SK-N-SH treated with all-trans-retinoic acid at 6 μM for 48 hours (cell line): Measurements from ENCODE around the gene ZNF69.
"Not testable (repeated sequence)": the region's sequence is repeated elsewhere in the genome, so short reads cannot be mapped to it uniquely, and the experiment has no call there.

Experiments
- ATAC-seq: fragments of 200-7000 bp; cut with Tn5 transposase; 3 replicates; pipeline ENCODE4 v1.9.1; 2020; ENCODE audit warnings: mild to moderate bottlenecking, moderate library complexity
- ARNTL ChIP-seq: fragments of 450-650 bp; formaldehyde crosslinking; IDR thresholded peaks from 2 replicates; pipeline ENCODE4 v1.5.0; 2020; ENCODE audit warnings: low read depth, mild to moderate bottlenecking, moderate library complexity, borderline replicate concordance
- BACH2 ChIP-seq: fragments of 250-450 bp; sonication (Bioruptor Pico); IDR thresholded peaks from 2 replicates; pipeline ENCODE4 v1.9.0; 2021; ENCODE audit warnings: mild to moderate bottlenecking, borderline replicate concordance
- CREB5 ChIP-seq: fragments of 250-450 bp; sonication (Bioruptor Pico); IDR thresholded peaks from 2 replicates; pipeline ENCODE4 v1.5.1; 2020; ENCODE audit warnings: low read depth, mild to moderate bottlenecking, moderate library complexity
- CSDC2 ChIP-seq: fragments of 250-450 bp; sonication (Bioruptor Pico); IDR thresholded peaks from 2 replicates; pipeline ENCODE4 v1.5.0; 2020; ENCODE audit warnings: mild to moderate bottlenecking, moderate library complexity
- CSRNP3 ChIP-seq: fragments of 250-450 bp; sonication (Bioruptor Pico); IDR thresholded peaks from 2 replicates; pipeline ENCODE4 v1.5.1; 2021; ENCODE audit warnings: mild to moderate bottlenecking, moderate library complexity
- ESRRG ChIP-seq: fragments of 250-450 bp; sonication (Bioruptor Pico); IDR thresholded peaks from 2 replicates; pipeline ENCODE4 v1.6.1; 2021; ENCODE audit warnings: mild to moderate bottlenecking
- GLIS3 ChIP-seq: fragments of 250-450 bp; sonication (Bioruptor Pico); IDR thresholded peaks from 2 replicates; pipeline ENCODE4 v1.5.0; 2020; ENCODE audit warnings: mild to moderate bottlenecking, moderate library complexity
- OSR1 ChIP-seq: fragments of 250-450 bp; sonication (Bioruptor Pico); IDR thresholded peaks from 2 replicates; pipeline ENCODE4 v1.8.0; 2022; ENCODE audit warnings: moderate library complexity, mild to moderate bottlenecking, inconsistent platforms
- PATZ1 ChIP-seq: fragments of 250-450 bp; sonication (Bioruptor Pico); IDR thresholded peaks from 2 replicates; pipeline ENCODE4 v1.8.0; 2020; ENCODE audit warnings: mild to moderate bottlenecking, moderate library complexity, borderline replicate concordance
- POU6F1 ChIP-seq: fragments of 250-450 bp; sonication (Bioruptor Pico); IDR thresholded peaks from 2 replicates; pipeline ENCODE4 v1.8.0; 2021; ENCODE audit warnings: low read depth, mild to moderate bottlenecking, moderate library complexity, borderline replicate concordance
- PPARA ChIP-seq: fragments of 250-450 bp; sonication (Bioruptor Pico); IDR thresholded peaks from 2 replicates; pipeline ENCODE4 v1.5.0; 2020; ENCODE audit warnings: mild to moderate bottlenecking, borderline replicate concordance
- RARB ChIP-seq: fragments of 250-450 bp; sonication (Bioruptor Pico); IDR thresholded peaks from 2 replicates; pipeline ENCODE4 v1.8.0; 2021; ENCODE audit warnings: mild to moderate bottlenecking, moderate library complexity
- SNAI2 ChIP-seq: fragments of 250-450 bp; sonication (Bioruptor Pico); IDR thresholded peaks from 2 replicates; pipeline ENCODE4 v1.5.0; 2020; ENCODE audit warnings: mild to moderate bottlenecking, moderate library complexity
- TCF4 ChIP-seq: fragments of 250-450 bp; sonication (Bioruptor Pico); IDR thresholded peaks from 2 replicates; pipeline ENCODE4 v1.8.0; 2021; ENCODE audit warnings: mild to moderate bottlenecking, moderate library complexity, borderline replicate concordance
- TOX ChIP-seq: fragments of 250-450 bp; sonication (Bioruptor Pico); IDR thresholded peaks from 2 replicates; pipeline ENCODE4 v1.8.0; 2021; ENCODE audit warnings: mild to moderate bottlenecking, moderate library complexity, borderline replicate concordance
- TSHZ2 ChIP-seq: fragments of 250-450 bp; sonication (Bioruptor Pico); IDR thresholded peaks from 2 replicates; pipeline ENCODE4 v1.5.0; 2020; ENCODE audit warnings: mild to moderate bottlenecking, moderate library complexity
- ZFP3 ChIP-seq: fragments of 250-450 bp; sonication (Bioruptor Pico); IDR thresholded peaks from 2 replicates; pipeline ENCODE4 v1.5.0; 2020; ENCODE audit warnings: mild to moderate bottlenecking, moderate library complexity
- ZFP30 ChIP-seq: fragments of 450-650 bp; formaldehyde crosslinking; IDR thresholded peaks from 2 replicates; pipeline ENCODE4 v1.5.0; 2022; ENCODE audit warnings: mild to moderate bottlenecking, moderate library complexity
- ZNF565 ChIP-seq: fragments of 450-650 bp; formaldehyde crosslinking; conservative IDR thresholded peaks from 2 replicates; pipeline ENCODE4 v1.5.0; 2020; ENCODE audit warnings: low read depth, mild to moderate bottlenecking, moderate library complexity
- ZNF70 ChIP-seq: fragments of 450-650 bp; formaldehyde crosslinking; IDR thresholded peaks from 2 replicates; pipeline ENCODE4 v1.5.0; 2020; ENCODE audit warnings: mild to moderate bottlenecking, moderate library complexity
- ZNF8 ChIP-seq: fragments of 450-650 bp; formaldehyde crosslinking; IDR thresholded peaks from 2 replicates; pipeline ENCODE4 v1.5.0; 2020; ENCODE audit warnings: mild to moderate bottlenecking, moderate library complexity

ZNF69 gene

GRCh38 chr19:11949201-11949600 is 61.6 kb downstream of the ZNF69 start:
- TF ChIP-seq PATZ1 (CRISPR knock-in tag) (no peak), OSR1 (CRISPR knock-in tag) (no peak), ZFP3 (CRISPR knock-in tag) (no peak), TOX (CRISPR knock-in tag) (no peak), CSDC2 (CRISPR knock-in tag) (no peak), SNAI2 (CRISPR knock-in tag) (no peak), TSHZ2 (no peak), POU6F1 (CRISPR knock-in tag) (no peak), BACH2 (CRISPR knock-in tag) (no peak), PPARA (CRISPR knock-in tag) (no peak), CREB5 (CRISPR knock-in tag) (no peak), ZNF565 (CRISPR knock-in tag) (no peak), ARNTL (no peak), ZNF70 (CRISPR knock-in tag) (no peak), ESRRG (CRISPR knock-in tag) (no peak), RARB (no peak), GLIS3 (CRISPR knock-in tag) (no peak), ZNF8 (CRISPR knock-in tag) (no peak)
- no peak for ATAC-seq

DNA sequence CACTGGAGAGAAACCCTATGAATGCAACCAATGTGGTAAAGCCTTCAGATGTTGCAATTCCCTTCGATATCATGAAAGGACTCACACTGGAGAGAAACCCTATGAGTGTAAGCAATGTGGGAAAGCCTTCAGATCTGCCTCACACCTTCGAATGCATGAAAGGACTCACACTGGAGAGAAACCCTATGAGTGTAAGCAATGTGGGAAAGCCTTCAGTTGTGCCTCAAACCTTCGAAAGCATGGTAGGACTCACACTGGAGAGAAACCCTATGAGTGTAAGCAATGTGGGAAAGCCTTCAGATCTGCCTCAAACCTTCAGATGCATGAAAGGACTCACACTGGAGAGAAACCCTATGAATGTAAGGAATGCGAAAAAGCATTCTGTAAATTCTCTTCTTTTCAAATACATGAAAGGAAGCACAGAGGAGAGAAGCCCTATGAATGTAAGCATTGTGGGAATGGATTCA is 62.1 kb downstream of the ZNF69 start:
- ATAC-seq, result not testable (repeated sequence)

- TF ChIP-seq TSHZ2 (no peak), BACH2 (CRISPR knock-in tag) (no peak), RARB (no peak), OSR1 (CRISPR knock-in tag) (no peak), TOX (CRISPR knock-in tag) (no peak), ZNF565 (CRISPR knock-in tag) (no peak), GLIS3 (CRISPR knock-in tag) (no peak), ZNF8 (CRISPR knock-in tag) (no peak), ZFP3 (CRISPR knock-in tag) (no peak), ESRRG (CRISPR knock-in tag) (no peak), ZFP30 (no peak), CSDC2 (CRISPR knock-in tag) (no peak), CREB5 (CRISPR knock-in tag) (no peak), CSRNP3 (CRISPR knock-in tag) (no peak), SNAI2 (CRISPR knock-in tag) (no peak), TCF4 (CRISPR knock-in tag) (no peak), ZNF70 (CRISPR knock-in tag) (no peak)
- no peak for ATAC-seq
Measured at GRCh38 chr19:11950312-11950711, 62.7 kb downstream of the ZNF69 start.
